ENCODE data around the gene CHGA.

GRCh38 chr14:92935446-92935845, 12.5 kb downstream of the CHGA start:
- TF ChIP-seq CTCF (IDR thresholded peaks at IDR 0.05) (no peak), POLR2A (IDR thresholded peaks at IDR 0.05) (no peak), EP300 (IDR thresholded peaks at IDR 0.05) (no peak), POLR2AphosphoS5 (IDR thresholded peaks at IDR 0.05) (no peak)

All from upper lobe of left lung (tissue), 4 donors.